PC-9 (cell line): ENCODE measurements around the gene SLC8A2. TPM values are rescaled to one million over a fixed set of nuclear protein-coding genes. Genes with fewer than 3 reads are reported as not detected.

Experiments used
- BruUV-seq: library from RNA; stranded (reverse); fragments of 400-500 nt; replicated peaks from 2 replicates; lab custom pipeline; 2021; lab: Mats Ljungman, UMichigan
- CTCF ChIA-PET: fragments of 300-600 bp; sonication (Branson Sonifier 250); formaldehyde crosslinking; loops from one replicate; lab custom pipeline; 2022; ENCODE audit warnings: antibody characterized with exemption; lab: Charles Lee
- POLR2A ChIA-PET: fragments of 300-600 bp; sonication (Branson Sonifier 250); formaldehyde crosslinking; loops from one replicate; lab custom pipeline; 2022; ENCODE audit warnings: antibody characterized with exemption; ENCODE audit not compliant: unreplicated experiment; lab: Charles Lee
- DNase-seq, 2 experiments: peaks; one replicate each; pipeline versions ENCODE4 v3.0.0 to v3.0.0-alpha.2; 2015 to 2022; ENCODE audit warnings: mixed read lengths in 1 of 2
- H2AFZ ChIP-seq: fragments of 200-600 bp; sonication (generic); 2 replicates; pipeline ENCODE4 v1.8.1; 2017; ENCODE audit warnings: antibody characterized with exemption
- H3F3A ChIP-seq: fragments of 200-600 bp; sonication (generic); 2 replicates; pipeline ENCODE4 v1.8.1; 2017; ENCODE audit warnings: antibody characterized with exemption, mild to moderate bottlenecking, low read depth; ENCODE audit not compliant: insufficient read depth
- H3K27ac ChIP-seq: fragments of 200-600 bp; sonication (generic); 2 replicates; pipeline ENCODE4 v1.6.1; 2016; ENCODE audit warnings: mixed run types
- H3K27me3 ChIP-seq: fragments of 200-600 bp; sonication (generic); 2 replicates; pipeline ENCODE4 v1.6.1; 2016; ENCODE audit warnings: low read depth, mixed run types; ENCODE audit not compliant: insufficient read depth
- H3K36me3 ChIP-seq: fragments of 200-600 bp; sonication (generic); 2 replicates; pipeline ENCODE4 v1.6.1; 2016; ENCODE audit warnings: low read depth, mixed run types
- H3K4me1 ChIP-seq: fragments of 200-600 bp; sonication (generic); replicated peaks from 2 replicates; pipeline ENCODE4 v1.6.1; 2016; ENCODE audit warnings: mixed run types; ENCODE audit not compliant: insufficient read depth
- H3K4me2 ChIP-seq: fragments of 200-600 bp; sonication (generic); 2 replicates; pipeline ENCODE4 v1.6.1; 2017; ENCODE audit warnings: mixed run types
- H3K4me3 ChIP-seq: fragments of 200-600 bp; sonication (generic); 2 replicates; pipeline ENCODE4 v1.6.1; 2016; ENCODE audit warnings: mixed run types
- H3K79me2 ChIP-seq: fragments of 200-600 bp; sonication (generic); 2 replicates; pipeline ENCODE4 v1.6.1; 2017; ENCODE audit warnings: low read depth, mixed run types
- H3K9me2 ChIP-seq: fragments of 200-600 bp; sonication (generic); 2 replicates; pipeline ENCODE4 v1.8.1; 2017; ENCODE audit warnings: mild to moderate bottlenecking; ENCODE audit not compliant: insufficient read depth
- H3K9me3 ChIP-seq: fragments of 200-600 bp; sonication (generic); 2 replicates; pipeline ENCODE4 v1.8.1; 2016; ENCODE audit warnings: low read depth; ENCODE audit not compliant: insufficient read depth
- H4K20me1 ChIP-seq: fragments of 200-600 bp; sonication (generic); 2 replicates; pipeline ENCODE4 v1.8.1; 2017; ENCODE audit not compliant: insufficient read depth
- CTCF ChIP-seq: fragments of 200-600 bp; sonication (generic); conservative IDR thresholded peaks from 2 replicates; pipeline ENCODE4 v1.6.1; 2017; ENCODE audit warnings: mixed run types, antibody characterized with exemption, mild to moderate bottlenecking, moderate library complexity
- EZH2 ChIP-seq: fragments of 200-600 bp; sonication (generic); IDR thresholded peaks from 2 replicates; pipeline ENCODE4 v1.8.0; 2017; ENCODE audit warnings: antibody characterized with exemption, low read depth
- intact Hi-C: fragments of 100-400 bp; cut with micrococcal nuclease; formaldehyde crosslinking; loops from one replicate; pipeline ENCODE4 v1.10.0; 2022; ENCODE audit not compliant: unreplicated experiment
- total RNA-seq: library from RNA; stranded (reverse); gene quantifications from 2 replicates; pipeline ENCODE4 v1.2.3, GENCODE V29; 2021

SLC8A2 gene
- total RNA-seq, 1 experiment from 2014 or later, result not detected

GRCh38 chr19:47506459-47506858, 34.8 kb upstream of the SLC8A2 start:
- Histone ChIP-seq H3K9me3 (no peaks in the 10 kb centered on the region), H3K4me2 (no peak overlapping the region), H3K4me1 (no peaks in the 10 kb centered on the region), H2AFZ (no peak overlapping the region), H3K9me2 (no peaks in the 10 kb centered on the region), H3F3A (0 out of 2 replicates have a peak, but pooled peaks cover 3% of the 10 kb centered on the region), H3K4me3 (no peak overlapping the region), H3K27ac (no peak overlapping the region), H3K36me3 (no peaks in the 10 kb centered on the region), H4K20me1 (peaks cover 26% of the 10 kb centered on the region; the same call in 1 of the 2 replicates), H3K27me3 (no peaks in the 10 kb centered on the region), H3K79me2 (peaks cover 30% of the 10 kb centered on the region)
- no TSS peak for BruUV-seq
- no peak for TF ChIP-seq EZH2
- no peak for TF ChIP-seq CTCF
- CTCF ChIA-PET, result no interaction called here
- intact Hi-C loops, result no loop called here
- POLR2A ChIA-PET, result interaction anchor here (0.6 kb wide), 1 partner anchor 18 kb away, joined by 3 read pairs; no protein-coding TSS in a partner anchor
- DNase-seq, result no peak

GRCh38 chr19:47505506-47505905, 33.8 kb upstream of the SLC8A2 start:
- H3F3A ChIP-seq, result 0 out of 2 replicates have a peak, but pooled peaks cover 3% of the 10 kb centered on the region
- TF ChIP-seq EZH2 (no peak), CTCF (no peak)
- no peaks in the 10 kb centered on the region for H3K27me3 ChIP-seq
- ChIA-PET CTCF (no interaction called here), POLR2A (no interaction called here)
- H4K20me1 ChIP-seq, result peaks cover 26% of the 10 kb centered on the region; the same call in 1 of the 2 replicates
- H3K4me1 ChIP-seq, result no peaks in the 10 kb centered on the region
- no peaks in the 10 kb centered on the region for H3K36me3 ChIP-seq
- H3K79me2 ChIP-seq, result peaks cover 21% of the 10 kb centered on the region
- no peak for DNase-seq
- H3K4me3 ChIP-seq, result no peak overlapping the region
- no TSS peak for BruUV-seq
- no peak overlapping the region for H3K4me2 ChIP-seq
- intact Hi-C loops, result no loop called here
- H3K9me3 ChIP-seq, result no peaks in the 10 kb centered on the region
- H3K27ac ChIP-seq, result no peak overlapping the region
- H3K9me2 ChIP-seq, result no peaks in the 10 kb centered on the region
- no peak overlapping the region for H2AFZ ChIP-seq

DNA sequence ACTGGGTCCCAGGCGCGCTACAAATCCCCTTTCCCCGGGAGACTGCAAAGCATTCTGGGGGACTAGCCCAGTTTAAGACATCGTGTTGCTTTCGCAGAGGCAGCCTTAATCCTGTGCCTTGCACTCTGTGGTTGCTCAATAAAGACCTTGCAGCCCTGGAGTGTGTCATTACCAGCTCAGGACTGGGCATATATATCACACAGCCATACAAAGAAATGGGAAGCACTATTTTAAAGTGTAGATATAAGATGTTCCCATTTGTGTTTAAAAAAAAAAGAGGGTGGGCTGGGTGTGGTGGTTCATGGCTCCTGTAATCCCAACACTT, 32.1 kb upstream of the SLC8A2 start:
- ChIA-PET POLR2A (no interaction called here), CTCF (interaction anchor here (0.7 kb wide), 1 partner anchor 243 kb away, joined by 19 read pairs; no protein-coding TSS in a partner anchor)
- H3K4me3 ChIP-seq, result no peak overlapping the region
- H3K9me2 ChIP-seq, result no peaks in the 10 kb centered on the region
- 0 out of 2 replicates have a peak, but pooled peaks cover 3% of the 10 kb centered on the region for H3F3A ChIP-seq
- no peaks in the 10 kb centered on the region for H3K4me1 ChIP-seq
- H4K20me1 ChIP-seq, result peaks cover 24% of the 10 kb centered on the region; the same call in 1 of the 2 replicates
- peaks cover 6% of the 10 kb centered on the region for H3K79me2 ChIP-seq
- intact Hi-C loops, result no loop called here
- H3K27ac ChIP-seq, result no peak overlapping the region
- no peak for DNase-seq
- no TSS peak for BruUV-seq
- H2AFZ ChIP-seq, result no peak overlapping the region
- no peaks in the 10 kb centered on the region for H3K36me3 ChIP-seq
- no peaks in the 10 kb centered on the region for H3K9me3 ChIP-seq
- H3K27me3 ChIP-seq, result no peaks in the 10 kb centered on the region
- no peak overlapping the region for H3K4me2 ChIP-seq
- no peak for TF ChIP-seq EZH2
- TF ChIP-seq CTCF, result no peak
